ENCODE measurements around the gene YLPM1.

GRCh38 chr14:74821267-74821915, 58.3 kb downstream of the YLPM1 start:
- TF ChIP-seq POLR2AphosphoS5 (IDR thresholded peaks at IDR 0.05): no peak
- TF ChIP-seq, protein P1, sequence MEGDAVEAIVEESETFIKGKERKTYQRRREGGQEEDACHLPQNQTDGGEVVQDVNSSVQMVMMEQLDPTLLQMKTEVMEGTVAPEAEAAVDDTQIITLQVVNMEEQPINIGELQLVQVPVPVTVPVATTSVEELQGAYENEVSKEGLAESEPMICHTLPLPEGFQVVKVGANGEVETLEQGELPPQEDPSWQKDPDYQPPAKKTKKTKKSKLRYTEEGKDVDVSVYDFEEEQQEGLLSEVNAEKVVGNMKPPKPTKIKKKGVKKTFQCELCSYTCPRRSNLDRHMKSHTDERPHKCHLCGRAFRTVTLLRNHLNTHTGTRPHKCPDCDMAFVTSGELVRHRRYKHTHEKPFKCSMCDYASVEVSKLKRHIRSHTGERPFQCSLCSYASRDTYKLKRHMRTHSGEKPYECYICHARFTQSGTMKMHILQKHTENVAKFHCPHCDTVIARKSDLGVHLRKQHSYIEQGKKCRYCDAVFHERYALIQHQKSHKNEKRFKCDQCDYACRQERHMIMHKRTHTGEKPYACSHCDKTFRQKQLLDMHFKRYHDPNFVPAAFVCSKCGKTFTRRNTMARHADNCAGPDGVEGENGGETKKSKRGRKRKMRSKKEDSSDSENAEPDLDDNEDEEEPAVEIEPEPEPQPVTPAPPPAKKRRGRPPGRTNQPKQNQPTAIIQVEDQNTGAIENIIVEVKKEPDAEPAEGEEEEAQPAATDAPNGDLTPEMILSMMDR (IDR thresholded peaks at IDR 0.05): no peak
- TF ChIP-seq POLR2A (IDR thresholded peaks at IDR 0.05): no peak
